ENCODE results near the gene RBM6.
"Not testable (repeated sequence)": the region's sequence is repeated elsewhere in the genome, so short reads cannot be mapped to it uniquely, and the experiment has no call there.

Gene RBM6

GRCh38 chr3:49912881-49913281 lies 27.1 kb upstream of the RBM6 start:
- in situ Hi-C loops (cut with MboI; ENCODE audit: low sequenced_read_pairs), result no loop called here

GRCh38 chr3:49914906-49915305 lies 25.0 kb upstream of the RBM6 start:
- in situ Hi-C loops (cut with MboI; ENCODE audit: low sequenced_read_pairs), result no loop called here

- in situ Hi-C loops (cut with MboI; ENCODE audit: low sequenced_read_pairs), result no loop called here
These were observed 23.3 kb upstream of the RBM6 start for GRCh38 chr3:49916686-49917085.

GRCh38 chr3:49917806-49918590 lies 22.0 kb upstream of the RBM6 start:
- in situ Hi-C loops (cut with MboI; ENCODE audit: low sequenced_read_pairs), result not testable (repeated sequence)

GRCh38 chr3:49924683-49925082 lies 15.3 kb upstream of the RBM6 start:
- in situ Hi-C loops (cut with MboI; ENCODE audit: low sequenced_read_pairs), result no loop called here

GRCh38 chr3:49925485-49925884 lies 14.5 kb upstream of the RBM6 start:
- in situ Hi-C loops (cut with MboI; ENCODE audit: low sequenced_read_pairs), result no loop called here

GRCh38 chr3:49926117-49926728 lies 13.7 kb upstream of the RBM6 start:
- in situ Hi-C loops (cut with MboI; ENCODE audit: low sequenced_read_pairs), result no loop called here

GRCh38 chr3:49927798-49928197 lies 12.2 kb upstream of the RBM6 start:
- in situ Hi-C loops (cut with MboI; ENCODE audit: low sequenced_read_pairs), result no loop called here

GRCh38 chr3:49928481-49929017 lies 11.4 kb upstream of the RBM6 start:
- in situ Hi-C loops (cut with MboI; ENCODE audit: low sequenced_read_pairs), result no loop called here

- in situ Hi-C loops (cut with MboI; ENCODE audit: low sequenced_read_pairs), result no loop called here
These were observed 10.4 kb upstream of the RBM6 start, which contains the start of gene MON1A for GRCh38 chr3:49929291-49930167. TSS of gene MON1A (minus strand) at chr3:49929811. CDS start at chr3:49913346, 16,465 bp downstream.

GRCh38 chr3:49930168-49930690 lies 9.7 kb upstream of the RBM6 start:
- in situ Hi-C loops (cut with MboI; ENCODE audit: low sequenced_read_pairs), result no loop called here

GRCh38 chr3:49930922-49931321 lies 9.0 kb upstream of the RBM6 start:
- in situ Hi-C loops (cut with MboI; ENCODE audit: low sequenced_read_pairs), result no loop called here

GRCh38 chr3:49932281-49932680 lies 7.7 kb upstream of the RBM6 start:
- in situ Hi-C loops (cut with MboI; ENCODE audit: low sequenced_read_pairs), result not testable (repeated sequence)

- in situ Hi-C loops (cut with MboI; ENCODE audit: low sequenced_read_pairs), result no loop called here
These were observed 2.9 kb upstream of the RBM6 start for GRCh38 chr3:49937090-49937489.

- in situ Hi-C loops (cut with MboI; ENCODE audit: low sequenced_read_pairs), result no loop called here
These were observed 808 bp downstream of the RBM6 start for GRCh38 chr3:49940667-49941249.

GRCh38 chr3:49942651-49943050 lies 2.7 kb downstream of the RBM6 start:
- in situ Hi-C loops (cut with MboI; ENCODE audit: low sequenced_read_pairs), result no loop called here

GRCh38 chr3:49952924-49953323 lies 13.0 kb downstream of the RBM6 start:
- in situ Hi-C loops (cut with MboI; ENCODE audit: low sequenced_read_pairs), result no loop called here

- in situ Hi-C loops (cut with MboI; ENCODE audit: low sequenced_read_pairs), result no loop called here
These were observed 15.7 kb downstream of the RBM6 start for GRCh38 chr3:49955636-49956035.

GRCh38 chr3:49966233-49966942 lies 26.4 kb downstream of the RBM6 start:
- in situ Hi-C loops (cut with MboI; ENCODE audit: low sequenced_read_pairs), result no loop called here

GRCh38 chr3:49967291-49967690 lies 27.3 kb downstream of the RBM6 start:
- in situ Hi-C loops (cut with MboI; ENCODE audit: low sequenced_read_pairs), result no loop called here
